Measurements from ENCODE around the gene SARDH.

Gene SARDH

GRCh38 chr9:133650026-133650425, 88.1 kb downstream of the SARDH start:
- DNase-seq: no peak
- H3K4me3 ChIP-seq (ENCODE audit: low read depth, low read length): no peak overlapping the region
- in situ Hi-C loops (cut with HindIII; ENCODE audit: low pct_ligation_motif_present, low sequenced_read_pairs): no loop called here
- TF ChIP-seq, protein P1, sequence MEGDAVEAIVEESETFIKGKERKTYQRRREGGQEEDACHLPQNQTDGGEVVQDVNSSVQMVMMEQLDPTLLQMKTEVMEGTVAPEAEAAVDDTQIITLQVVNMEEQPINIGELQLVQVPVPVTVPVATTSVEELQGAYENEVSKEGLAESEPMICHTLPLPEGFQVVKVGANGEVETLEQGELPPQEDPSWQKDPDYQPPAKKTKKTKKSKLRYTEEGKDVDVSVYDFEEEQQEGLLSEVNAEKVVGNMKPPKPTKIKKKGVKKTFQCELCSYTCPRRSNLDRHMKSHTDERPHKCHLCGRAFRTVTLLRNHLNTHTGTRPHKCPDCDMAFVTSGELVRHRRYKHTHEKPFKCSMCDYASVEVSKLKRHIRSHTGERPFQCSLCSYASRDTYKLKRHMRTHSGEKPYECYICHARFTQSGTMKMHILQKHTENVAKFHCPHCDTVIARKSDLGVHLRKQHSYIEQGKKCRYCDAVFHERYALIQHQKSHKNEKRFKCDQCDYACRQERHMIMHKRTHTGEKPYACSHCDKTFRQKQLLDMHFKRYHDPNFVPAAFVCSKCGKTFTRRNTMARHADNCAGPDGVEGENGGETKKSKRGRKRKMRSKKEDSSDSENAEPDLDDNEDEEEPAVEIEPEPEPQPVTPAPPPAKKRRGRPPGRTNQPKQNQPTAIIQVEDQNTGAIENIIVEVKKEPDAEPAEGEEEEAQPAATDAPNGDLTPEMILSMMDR (IDR thresholded peaks at IDR 0.05; ENCODE audit: low read depth, low read length, missing control alignments): no peak
- H3K27ac ChIP-seq: no peak overlapping the region
- H3K36me3 ChIP-seq (replicated peaks): no peaks in the 10 kb centered on the region
- no peaks in the 10 kb centered on the region for H3K27me3 ChIP-seq (replicated peaks)

- no peak overlapping the region for H3K4me3 ChIP-seq (ENCODE audit: low read depth, low read length)
- H3K27me3 ChIP-seq (replicated peaks): no peaks in the 10 kb centered on the region
- H3K27ac ChIP-seq: no peak overlapping the region
- in situ Hi-C loops (cut with HindIII; ENCODE audit: low pct_ligation_motif_present, low sequenced_read_pairs): no loop called here
- H3K36me3 ChIP-seq (replicated peaks): no peaks in the 10 kb centered on the region
- no peak for DNase-seq
- TF ChIP-seq, protein P1 (IDR thresholded peaks at IDR 0.05; ENCODE audit: low read depth, low read length, missing control alignments): no peak
Observed at GRCh38 chr9:133649194-133649593, 89.0 kb downstream of the SARDH start.

GRCh38 chr9:133647765-133648469, 90.2 kb downstream of the SARDH start:
- TF ChIP-seq, protein P1 (IDR thresholded peaks at IDR 0.05; ENCODE audit: low read depth, low read length, missing control alignments): no peak
- in situ Hi-C loops (cut with HindIII; ENCODE audit: low pct_ligation_motif_present, low sequenced_read_pairs): no loop called here
- Histone ChIP-seq H3K27ac (no peak overlapping the region), H3K4me3 (ENCODE audit: low read depth, low read length) (no peak overlapping the region), H3K36me3 (replicated peaks) (no peaks in the 10 kb centered on the region), H3K27me3 (replicated peaks) (no peaks in the 10 kb centered on the region)
- no peak for DNase-seq

GRCh38 chr9:133647148-133647547, 91.0 kb downstream of the SARDH start:
- no peak overlapping the region for H3K27ac ChIP-seq
- H3K27me3 ChIP-seq (replicated peaks): no peaks in the 10 kb centered on the region
- TF ChIP-seq, protein P1 (IDR thresholded peaks at IDR 0.05; ENCODE audit: low read depth, low read length, missing control alignments): no peak
- no peak for DNase-seq
- in situ Hi-C loops (cut with HindIII; ENCODE audit: low pct_ligation_motif_present, low sequenced_read_pairs): no loop called here
- H3K4me3 ChIP-seq (ENCODE audit: low read depth, low read length): no peak overlapping the region
- no peaks in the 10 kb centered on the region for H3K36me3 ChIP-seq (replicated peaks)

- H3K4me3 ChIP-seq (ENCODE audit: low read depth, low read length): no peak overlapping the region
- H3K27ac ChIP-seq: no peak overlapping the region
- in situ Hi-C loops (cut with HindIII; ENCODE audit: low pct_ligation_motif_present, low sequenced_read_pairs): no loop called here
- no peak for DNase-seq
- no peaks in the 10 kb centered on the region for H3K36me3 ChIP-seq (replicated peaks)
- TF ChIP-seq, protein P1 (IDR thresholded peaks at IDR 0.05; ENCODE audit: low read depth, low read length, missing control alignments): no peak
- no peaks in the 10 kb centered on the region for H3K27me3 ChIP-seq (replicated peaks)
Observed at GRCh38 chr9:133645021-133645765, 93.0 kb downstream of the SARDH start.
